Testis (tissue), 3 donors: ENCODE measurements around the gene TMEM144. TPM values are rescaled to one million over a fixed set of nuclear protein-coding genes. Genes with fewer than 3 reads are reported as not detected.
A peak's percentile ranks its signal among the peaks of the same experiment; 100 is the strongest.

ENCODE experiments used
- DNase-seq: peaks from one replicate; pipeline ENCODE4 v3.0.0-alpha.2; 2019
- H3K27ac ChIP-seq, 2 donors: fragments of 200-600 bp; sonication (generic); one replicate each; pipeline ENCODE4 v1.5.1; 2019
- H3K27me3 ChIP-seq: fragments of 200-600 bp; sonication (generic); one replicate; pipeline ENCODE4 v1.5.1; 2019
- H3K36me3 ChIP-seq: fragments of 200-600 bp; sonication (generic); one replicate; pipeline ENCODE4 v1.5.1; 2017; ENCODE audit warnings: low read depth; ENCODE audit errors: missing control alignments
- H3K4me1 ChIP-seq: fragments of 200-600 bp; sonication (generic); one replicate; pipeline ENCODE4 v1.5.1; 2019
- H3K4me3 ChIP-seq, 2 donors: fragments of 200-600 bp; sonication (generic); one replicate each; pipeline ENCODE4 v1.5.1; 2017 to 2019
- H3K9me3 ChIP-seq: fragments of 200-600 bp; sonication (generic); one replicate; pipeline ENCODE4 v1.5.1; 2017
- POLR2A ChIP-seq: fragments of 450-650 bp; IDR thresholded peaks from one replicate; pipeline ENCODE4 v1.6.1; 2017; ENCODE audit warnings: antibody characterized with exemption, mild to moderate bottlenecking, moderate library complexity
- WGBS, 2 donors: methylation state at CpG; one replicate each; pipeline ENCODE4 v1.1.5; 2018; 5-methylcytosine and 5-hydroxymethylcytosine counted together
- intact Hi-C: fragments of 100-400 bp; cut with DNase I; formaldehyde crosslinking; loops from one replicate; pipeline ENCODE4 v1.15.1; 2023; ENCODE audit warnings: low total_unique reads
- polyA plus RNA-seq: library from polyadenylated mRNA; stranded (reverse); fragments of 350-450 nt; fragmentation: Illumina TruSeq; extraction: RNeasy Lipid Tissue Mini Kit (QIAGEN cat#74804); gene quantifications from one replicate; pipeline ENCODE4 v1.2.3, GENCODE V29; 2014; ENCODE audit warnings: low read depth, low replicate concordance; ENCODE audit not compliant: insufficient read depth
- total RNA-seq, 2 donors: library from RNA; depleted of rRNA; stranded (reverse); fragments of >200 nt; gene quantifications; one replicate each; pipeline ENCODE4 v1.2.3, GENCODE V29; 2016
- TF ChIP-seq, protein P1 (sequence below), 3 experiments: fragments of 450-650 bp in 2 of 3; fragments of 200-600 bp in 1 of 3; sonication (generic) in 1 of 3; IDR thresholded peaks; one replicate each; pipeline ENCODE4 v1.5.1; 2016 to 2019; ENCODE audit warnings: antibody characterized with exemption in 3 of 3, mild to moderate bottlenecking in 2 of 3, moderate library complexity in 1 of 3

Gene TMEM144
- total and polyA plus RNA-seq, 3 donors from 2014 or later, result 24.2 to 45.4 (median 44.6) TPM

GRCh38 chr4:158164768-158165213 is 45.5 kb upstream of the TMEM144 start:
- Histone ChIP-seq H3K4me3 (no peak overlapping the region), H3K27me3 (no peaks in the 10 kb centered on the region), H3K9me3 (no peaks in the 10 kb centered on the region), H3K4me1 (peaks cover 9% of the 10 kb centered on the region), H3K36me3 (no peaks in the 10 kb centered on the region), H3K27ac (no peak overlapping the region)
- TF ChIP-seq, protein P1, sequence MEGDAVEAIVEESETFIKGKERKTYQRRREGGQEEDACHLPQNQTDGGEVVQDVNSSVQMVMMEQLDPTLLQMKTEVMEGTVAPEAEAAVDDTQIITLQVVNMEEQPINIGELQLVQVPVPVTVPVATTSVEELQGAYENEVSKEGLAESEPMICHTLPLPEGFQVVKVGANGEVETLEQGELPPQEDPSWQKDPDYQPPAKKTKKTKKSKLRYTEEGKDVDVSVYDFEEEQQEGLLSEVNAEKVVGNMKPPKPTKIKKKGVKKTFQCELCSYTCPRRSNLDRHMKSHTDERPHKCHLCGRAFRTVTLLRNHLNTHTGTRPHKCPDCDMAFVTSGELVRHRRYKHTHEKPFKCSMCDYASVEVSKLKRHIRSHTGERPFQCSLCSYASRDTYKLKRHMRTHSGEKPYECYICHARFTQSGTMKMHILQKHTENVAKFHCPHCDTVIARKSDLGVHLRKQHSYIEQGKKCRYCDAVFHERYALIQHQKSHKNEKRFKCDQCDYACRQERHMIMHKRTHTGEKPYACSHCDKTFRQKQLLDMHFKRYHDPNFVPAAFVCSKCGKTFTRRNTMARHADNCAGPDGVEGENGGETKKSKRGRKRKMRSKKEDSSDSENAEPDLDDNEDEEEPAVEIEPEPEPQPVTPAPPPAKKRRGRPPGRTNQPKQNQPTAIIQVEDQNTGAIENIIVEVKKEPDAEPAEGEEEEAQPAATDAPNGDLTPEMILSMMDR (IDR thresholded peaks at IDR 0.05), result no peak
- no peak for TF ChIP-seq POLR2A
- 43 to 50% methylated on average over 3 of the region's 3 CpGs for WGBS, 2 donors
- no peak for DNase-seq
- intact Hi-C loops, result no loop called here

- intact Hi-C loops, result no loop called here
- 35 to 45% methylated on average over 2 of the region's 2 CpGs for WGBS, 2 donors
- H3K4me3 ChIP-seq, result no peak overlapping the region
These were observed 43.6 kb upstream of the TMEM144 start for GRCh38 chr4:158166701-158167100.

GRCh38 chr4:158168606-158169005 is 41.7 kb upstream of the TMEM144 start:
- Histone ChIP-seq H3K27me3 (no peaks in the 10 kb centered on the region), H3K4me3 (peak overlapping the region in 1 of 2 donors; percentile 6), H3K4me1 (no peaks in the 10 kb centered on the region), H3K9me3 (no peaks in the 10 kb centered on the region), H3K27ac (peak overlapping the region; percentile 82 to 84), H3K36me3 (no peaks in the 10 kb centered on the region)
- WGBS, 2 donors, result 64 to 72% methylated on average over 5 of the region's 5 CpGs
- intact Hi-C loops, result no loop called here
- TF ChIP-seq, protein P1 (IDR thresholded peaks at IDR 0.05), result no peak
- no peak for TF ChIP-seq POLR2A
- DNase-seq, result no peak

More at GRCh38 chr4:158166701-158167100, 43.6 kb upstream of the TMEM144 start:
- no peak for DNase-seq
- Histone ChIP-seq H3K27me3 (no peaks in the 10 kb centered on the region), H3K27ac (peak overlapping the region in 1 of 2 donors; percentile 82), H3K9me3 (no peaks in the 10 kb centered on the region), H3K36me3 (no peaks in the 10 kb centered on the region), H3K4me1 (peaks cover 6% of the 10 kb centered on the region)
- TF ChIP-seq, protein P1 (IDR thresholded peaks at IDR 0.05), result no peak
- TF ChIP-seq POLR2A, result no peak

DNA sequence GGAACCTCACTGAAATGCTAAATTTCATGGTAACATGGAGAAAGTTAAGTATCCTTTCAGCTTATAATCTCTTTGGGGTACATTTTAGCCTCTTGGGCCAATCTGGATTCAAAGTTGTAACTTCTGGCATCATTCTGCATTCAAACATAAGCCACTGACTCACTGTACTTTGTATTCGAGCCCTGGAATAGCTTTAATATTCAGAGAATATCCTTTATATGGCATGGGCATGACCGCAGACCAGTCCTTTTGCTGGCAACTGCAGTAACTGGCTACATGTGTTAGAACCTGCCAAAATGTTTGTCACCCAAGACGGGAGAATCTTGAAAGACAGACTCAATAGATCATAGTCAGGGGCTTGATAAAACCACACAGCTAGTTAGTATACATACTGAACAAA is 40.8 kb upstream of the TMEM144 start:
- H3K27ac ChIP-seq, result peak overlapping the region; percentile 82 to 84
- H3K9me3 ChIP-seq, result no peaks in the 10 kb centered on the region
- 14 to 19% methylated on average over 3 of the region's 3 CpGs for WGBS, 2 donors
- DNase-seq, result no peak
- H3K27me3 ChIP-seq, result no peaks in the 10 kb centered on the region
- intact Hi-C loops, result no loop called here
- H3K4me1 ChIP-seq, result no peaks in the 10 kb centered on the region
- TF ChIP-seq, protein P1 (IDR thresholded peaks at IDR 0.05), result no peak
- TF ChIP-seq POLR2A, result no peak
- no peaks in the 10 kb centered on the region for H3K36me3 ChIP-seq
- H3K4me3 ChIP-seq, result peak overlapping the region; percentile 53 to 71
